ENCODE data around the gene LPCAT1. TPM values are rescaled to one million over a fixed set of nuclear protein-coding genes. Genes with fewer than 3 reads are reported as not detected.

LPCAT1 gene
- polyA plus RNA-seq, 1 donor = 27.6 TPM

DNA sequence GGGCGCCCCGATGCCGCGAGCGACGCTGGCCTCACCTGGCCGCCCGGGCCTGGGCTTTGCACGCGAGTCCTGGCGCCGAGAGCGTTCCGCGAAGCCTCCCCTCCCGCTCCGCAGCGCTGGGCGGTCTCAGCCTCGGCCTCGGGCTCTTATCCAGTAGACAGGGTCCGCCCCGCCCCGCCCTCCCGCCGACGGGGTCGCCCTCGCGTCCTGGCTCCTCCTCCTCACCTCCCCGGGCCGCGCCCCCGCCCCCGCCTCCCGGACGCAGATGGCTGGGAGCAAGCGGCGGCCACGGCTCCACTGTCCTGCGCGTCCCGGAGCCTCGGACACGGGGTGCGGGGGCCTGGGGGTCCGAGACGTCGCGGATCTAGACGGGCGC lies 78.5 kb downstream of the LPCAT1 start, which contains the start of gene SLC6A3:
Gene SLC6A3 (minus strand): TSS at position 128 of the 376 bp plus-strand sequence. CDS start 2,243 bp downstream, outside the sequence.
- no peak for DNase-seq (ENCODE audit: low read depth)

DNA sequence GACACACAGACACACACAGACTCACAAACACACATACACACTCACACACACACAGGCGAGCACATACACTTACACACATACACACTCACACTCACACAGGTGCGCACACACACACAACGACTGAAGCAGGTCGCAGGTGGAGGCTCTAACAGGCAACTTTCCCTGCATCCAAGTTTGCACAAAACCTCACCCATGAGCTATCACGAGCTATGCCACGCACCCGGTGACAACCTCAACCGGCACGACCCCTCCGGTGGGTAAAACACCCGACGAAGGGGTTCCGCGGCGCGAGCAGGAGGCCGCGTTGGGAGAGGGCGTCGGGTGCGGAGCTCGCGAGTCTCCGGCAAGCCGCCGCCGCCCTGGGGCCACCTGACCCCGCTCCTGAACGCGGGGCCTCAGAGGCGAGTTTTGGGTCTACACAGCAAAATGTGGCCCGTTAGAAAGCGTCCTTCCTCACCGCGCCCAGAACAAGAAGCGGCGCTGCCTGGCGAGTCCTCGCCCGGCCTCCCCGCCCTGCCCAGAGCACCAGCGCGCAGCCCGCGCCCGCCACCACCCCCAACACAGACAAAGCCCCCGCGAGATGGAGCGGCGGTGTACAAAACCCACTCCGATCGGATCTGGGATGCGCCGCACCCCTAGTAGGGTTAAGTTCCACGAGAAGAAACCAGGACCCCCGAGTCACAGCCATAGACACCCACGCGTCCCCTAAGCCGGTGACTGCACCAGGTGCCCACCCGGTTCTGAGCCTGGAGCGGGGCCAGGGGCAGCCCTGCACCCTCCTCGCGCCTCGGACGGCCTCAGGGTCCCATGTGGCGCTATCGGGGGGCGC lies 79.2 kb downstream of the LPCAT1 start:
- DNase-seq (ENCODE audit: low read depth) = no peak

GRCh38 chr5:1443991-1444360 lies 79.8 kb downstream of the LPCAT1 start:
- no peak for DNase-seq (ENCODE audit: low read depth)

DNA sequence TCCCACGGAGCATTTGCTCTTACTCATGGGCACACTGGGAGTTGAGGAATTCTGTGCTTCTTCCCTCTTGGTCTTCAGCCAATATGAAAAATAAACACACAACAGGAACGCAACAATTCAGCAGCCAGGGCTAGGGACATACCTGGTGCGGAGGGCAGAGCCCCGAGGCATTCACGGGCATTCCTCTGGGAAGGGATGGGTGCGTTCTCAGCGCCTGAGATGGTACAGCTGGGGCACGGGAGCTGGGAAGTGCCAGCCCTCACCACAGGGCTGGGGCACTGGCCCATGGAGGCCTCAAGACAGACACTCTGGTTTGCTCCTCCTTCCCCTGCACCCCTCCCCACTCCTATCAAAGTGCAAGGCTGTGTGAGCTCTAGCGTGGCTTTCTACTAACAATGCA lies 80.6 kb downstream of the LPCAT1 start:
- DNase-seq (ENCODE audit: low read depth) = no peak

DNA sequence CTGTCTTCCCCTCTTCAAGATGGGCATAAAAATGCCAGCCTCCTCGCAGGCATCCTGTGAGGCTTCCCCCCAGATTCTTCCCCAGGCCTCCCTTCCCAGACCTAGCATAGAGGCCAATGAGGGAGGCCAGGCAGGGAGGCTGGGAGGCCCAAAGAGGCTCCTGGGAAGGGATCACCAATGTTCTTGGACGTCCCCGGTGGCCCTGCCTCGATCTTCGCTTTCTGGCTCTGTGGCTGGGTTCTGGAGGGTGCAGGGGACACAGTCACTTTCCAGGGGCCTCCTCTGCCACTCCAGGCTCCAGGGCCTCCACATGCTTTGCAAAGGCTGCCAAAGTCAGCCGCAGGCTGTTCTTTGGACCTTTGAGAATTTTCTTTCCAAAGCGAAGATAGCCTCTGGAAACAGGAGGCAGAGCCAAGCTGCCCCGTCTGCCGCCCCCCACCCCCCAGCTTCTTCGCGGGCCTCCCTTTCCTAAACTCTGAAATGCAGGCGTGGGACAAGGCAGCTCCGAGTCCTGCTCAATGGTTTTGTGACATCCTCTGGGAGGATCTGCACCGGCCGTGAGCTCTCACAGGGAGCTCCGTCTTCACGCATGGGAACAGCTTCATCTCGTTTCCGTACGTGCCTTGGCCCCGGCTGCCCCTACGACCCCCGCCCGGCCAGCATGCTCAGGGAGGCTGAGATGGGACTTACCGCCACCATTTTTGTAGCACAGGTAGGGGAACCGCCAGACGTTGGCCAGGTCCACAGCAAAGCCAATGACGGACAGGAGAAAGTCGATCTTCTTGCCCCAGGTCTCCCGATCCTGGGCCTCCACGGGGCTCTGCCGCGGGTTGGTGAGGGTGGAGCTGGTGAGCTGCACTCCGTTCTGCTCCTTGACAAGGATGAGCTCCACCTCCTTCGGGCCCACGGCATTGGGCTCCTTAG lies 81.3 kb downstream of the LPCAT1 start:
- DNase-seq (ENCODE audit: low read depth) = no peak

- no peak for DNase-seq (ENCODE audit: low read depth)
Measured at GRCh38 chr5:1441166-1441865, 82.4 kb downstream of the LPCAT1 start.

- no peak for DNase-seq (ENCODE audit: low read depth)
Measured at GRCh38 chr5:1440098-1440493, 83.7 kb downstream of the LPCAT1 start.

DNA sequence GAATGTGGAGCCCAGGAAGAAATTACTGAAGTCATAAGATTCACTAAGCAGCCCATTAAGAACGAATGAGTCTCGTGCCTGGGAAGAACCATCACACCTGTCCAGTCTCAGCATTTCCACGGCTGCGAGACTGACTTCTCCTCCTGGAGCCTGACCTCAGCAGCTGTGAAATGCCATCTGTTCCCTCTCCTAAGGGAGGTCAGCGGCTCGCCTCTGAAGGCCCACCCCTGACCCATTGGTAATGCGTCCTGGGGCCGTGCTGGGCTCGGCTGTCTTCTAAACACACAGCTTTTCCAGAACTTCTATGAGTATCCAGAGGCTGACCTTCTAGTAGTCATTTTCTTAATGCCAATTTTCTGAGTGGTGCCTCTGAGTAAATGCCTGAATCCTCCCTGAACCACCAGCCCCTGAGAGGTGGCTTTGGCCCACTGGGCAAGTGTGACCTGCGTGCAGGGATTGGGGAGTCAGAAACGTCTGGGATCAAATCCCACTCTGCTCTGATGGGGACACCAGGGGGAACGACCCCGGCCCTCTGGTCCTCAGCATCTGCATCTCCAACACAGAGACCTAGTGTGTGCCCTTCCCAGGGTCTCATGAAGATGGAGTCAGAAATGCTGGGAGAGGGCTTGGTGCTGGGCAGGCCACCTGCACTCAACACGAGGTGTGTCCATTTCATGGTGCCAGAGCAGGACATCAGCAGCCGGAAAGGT lies 84.2 kb downstream of the LPCAT1 start:
- DNase-seq (ENCODE audit: low read depth) = no peak

DNA sequence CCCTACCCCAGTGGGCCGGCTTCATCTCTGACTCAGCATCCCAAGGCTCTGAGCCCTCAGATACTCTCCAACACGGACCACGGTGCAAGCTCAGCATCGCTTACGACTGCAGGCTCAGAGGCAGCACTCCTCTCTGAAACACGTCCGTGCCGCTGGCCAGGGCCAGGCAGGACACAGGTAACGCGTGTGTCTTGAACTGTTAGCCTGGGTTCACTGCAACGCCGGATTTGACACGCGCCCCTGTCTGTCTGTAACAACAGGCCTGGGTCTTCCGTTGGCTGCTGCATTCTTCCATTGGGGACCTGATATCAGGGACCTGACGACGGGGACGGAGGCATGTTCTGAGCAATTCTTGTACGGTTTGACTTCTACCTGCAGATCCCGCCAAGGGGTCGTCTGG lies 84.9 kb downstream of the LPCAT1 start:
- DNase-seq (ENCODE audit: low read depth) = no peak

DNA sequence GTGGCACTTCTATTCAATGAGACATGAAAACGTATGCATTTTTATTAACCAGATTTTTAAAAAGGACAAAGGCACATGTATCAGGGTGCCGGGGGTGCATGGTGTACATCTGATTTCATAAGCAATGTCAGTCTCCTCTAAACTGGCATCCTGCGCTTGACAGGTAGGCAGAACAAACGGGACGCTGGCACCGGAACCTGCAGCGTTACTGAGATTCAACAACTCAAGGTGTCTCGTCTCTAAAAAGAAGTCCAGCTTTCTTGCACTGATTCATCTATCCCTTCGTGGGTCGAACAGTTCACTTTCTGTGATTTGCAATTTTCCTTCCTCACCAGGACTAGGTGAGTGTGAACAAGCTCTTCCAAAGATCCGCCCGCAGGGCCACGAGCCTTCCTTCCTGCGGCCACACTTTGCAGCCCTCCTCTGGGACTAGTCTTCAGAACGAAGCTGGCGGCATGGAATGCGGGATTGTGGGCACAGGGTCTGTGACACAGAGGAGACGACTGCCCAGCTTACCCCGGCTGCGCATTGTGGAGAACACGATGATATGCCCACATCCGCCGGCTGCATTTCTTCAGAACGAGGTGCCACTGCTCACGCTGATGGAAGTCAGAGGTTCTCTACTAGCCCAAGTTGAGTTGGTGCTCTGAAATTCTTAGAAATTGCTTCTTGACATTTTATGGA lies 85.7 kb downstream of the LPCAT1 start:
- DNase-seq (ENCODE audit: low read depth) = no peak

GRCh38 chr5:1437226-1437829 lies 86.4 kb downstream of the LPCAT1 start:
- no peak for DNase-seq (ENCODE audit: low read depth)

DNA sequence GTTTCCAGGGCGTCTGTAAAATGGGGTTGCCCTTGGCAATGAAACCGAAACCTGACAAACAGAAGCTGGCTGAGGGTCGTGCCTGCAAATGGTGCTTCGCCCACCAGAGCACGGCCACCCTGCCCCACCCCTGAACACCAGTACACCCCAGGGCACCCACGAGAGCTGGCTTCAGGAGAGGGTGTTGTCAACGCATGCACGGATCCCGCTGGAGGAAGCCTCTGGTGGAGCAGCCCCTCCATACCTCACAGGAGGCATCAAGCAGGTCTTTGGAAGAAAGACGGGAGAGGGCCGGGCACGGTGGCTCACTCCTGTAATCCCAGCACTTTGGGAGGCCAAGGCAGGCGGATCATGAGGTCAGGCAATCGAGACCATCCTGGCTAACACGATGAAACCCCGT lies 87.1 kb downstream of the LPCAT1 start:
- no peak for DNase-seq (ENCODE audit: low read depth)

- DNase-seq (ENCODE audit: low read depth) = no peak
Measured at GRCh38 chr5:1436036-1436435, 87.7 kb downstream of the LPCAT1 start.

- no peak for DNase-seq (ENCODE audit: low read depth)
Measured at GRCh38 chr5:1435369-1435768, 88.4 kb downstream of the LPCAT1 start.

DNA sequence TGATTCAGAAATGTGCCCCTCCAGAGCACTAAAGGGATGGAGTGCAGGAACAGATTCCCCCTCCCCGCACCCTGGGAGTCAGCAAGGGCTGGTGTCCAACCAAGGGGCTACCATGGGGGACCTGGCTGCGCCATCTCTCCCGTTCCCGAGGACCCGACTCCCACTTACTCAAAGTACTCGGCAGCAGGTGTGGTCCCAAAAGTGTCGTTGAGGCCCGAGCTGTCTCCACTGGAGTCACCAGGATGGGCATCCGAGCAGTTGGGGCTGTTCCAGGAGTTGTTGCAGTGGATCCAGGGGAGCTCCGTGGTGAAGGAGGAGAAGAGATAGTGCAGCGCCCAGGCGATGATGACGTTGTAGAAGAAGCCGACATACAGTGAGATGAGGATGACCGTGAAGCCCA lies 91.5 kb downstream of the LPCAT1 start:
- no peak for DNase-seq (ENCODE audit: low read depth)

GRCh38 chr5:1431896-1432295 lies 91.9 kb downstream of the LPCAT1 start:
- DNase-seq (ENCODE audit: low read depth) = no peak

GRCh38 chr5:1431021-1431811 lies 92.5 kb downstream of the LPCAT1 start:
- DNase-seq (ENCODE audit: low read depth) = no peak

- no peak for DNase-seq (ENCODE audit: low read depth)
Measured at GRCh38 chr5:1430121-1430795, 93.5 kb downstream of the LPCAT1 start.

- DNase-seq (ENCODE audit: low read depth) = no peak
Measured at GRCh38 chr5:1429496-1429895, 94.3 kb downstream of the LPCAT1 start.

All from forelimb muscle (tissue), 1 donor.